ENCODE measurements around the gene ANLN.
"Not testable (repeated sequence)": the region's sequence is repeated elsewhere in the genome, so short reads cannot be mapped to it uniquely, and the experiment has no call there.

Gene ANLN

GRCh38 chr7:36468370-36469101, 78.9 kb downstream of the ANLN start:
- no peak for DNase-seq (ENCODE audit: low read depth in 2 of 2)

GRCh38 chr7:36469236-36469635, 79.6 kb downstream of the ANLN start:
- no peak for DNase-seq (ENCODE audit: low read depth in 2 of 2)

- no peak for DNase-seq (ENCODE audit: low read depth in 2 of 2)
Observed at GRCh38 chr7:36472141-36472729, 82.6 kb downstream of the ANLN start.

- DNase-seq (ENCODE audit: low read depth in 2 of 2): no peak
Observed at GRCh38 chr7:36473454-36474282, 84.0 kb downstream of the ANLN start.

GRCh38 chr7:36474283-36475010, 84.8 kb downstream of the ANLN start:
- DNase-seq (ENCODE audit: low read depth in 2 of 2): no peak

- no peak for DNase-seq (ENCODE audit: low read depth in 2 of 2)
Observed at GRCh38 chr7:36475011-36475342, 85.3 kb downstream of the ANLN start.

GRCh38 chr7:36475381-36475780, 85.7 kb downstream of the ANLN start:
- DNase-seq (ENCODE audit: low read depth in 2 of 2): no peak

- DNase-seq (ENCODE audit: low read depth in 2 of 2): no peak
Observed at GRCh38 chr7:36478745-36479144, 89.1 kb downstream of the ANLN start.

GRCh38 chr7:36483853-36484252, 94.2 kb downstream of the ANLN start:
- not testable (repeated sequence) for DNase-seq (ENCODE audit: low read depth in 2 of 2)

- DNase-seq (ENCODE audit: low read depth in 2 of 2): no peak
Observed at GRCh38 chr7:36484265-36484664, 94.6 kb downstream of the ANLN start.

- no peak for DNase-seq (ENCODE audit: low read depth in 2 of 2)
Observed at GRCh38 chr7:36486336-36486735, 96.7 kb downstream of the ANLN start.

GRCh38 chr7:36487756-36488336, 98.2 kb downstream of the ANLN start:
- no peak for DNase-seq (ENCODE audit: low read depth in 2 of 2)

GRCh38 chr7:36488672-36489071, 99.0 kb downstream of the ANLN start:
- not testable (repeated sequence) for DNase-seq (ENCODE audit: low read depth in 2 of 2)

- DNase-seq (ENCODE audit: low read depth in 2 of 2): no peak
Observed at GRCh38 chr7:36490419-36490830, 100.8 kb downstream of the ANLN start.

GRCh38 chr7:36491317-36491716, 101.7 kb downstream of the ANLN start:
- no peak for DNase-seq (ENCODE audit: low read depth in 2 of 2)

GRCh38 chr7:36496576-36496975, 106.9 kb downstream of the ANLN start:
- no peak for DNase-seq (ENCODE audit: low read depth in 2 of 2)

GRCh38 chr7:36497176-36497575, 107.5 kb downstream of the ANLN start:
- DNase-seq (ENCODE audit: low read depth in 2 of 2): not testable (repeated sequence)

- no peak for DNase-seq (ENCODE audit: low read depth in 2 of 2)
Observed at GRCh38 chr7:36497775-36498174, 108.1 kb downstream of the ANLN start.

Data from stimulated activated CD8-positive, alpha-beta memory T cell treated with anti-CD3 and anti-CD28 coated beads, Interleukin-2, amount 100 ng/mL, for 1 hour (primary cell).